ENCODE data around the gene ARHGAP1.

ARHGAP1 gene

DNA sequence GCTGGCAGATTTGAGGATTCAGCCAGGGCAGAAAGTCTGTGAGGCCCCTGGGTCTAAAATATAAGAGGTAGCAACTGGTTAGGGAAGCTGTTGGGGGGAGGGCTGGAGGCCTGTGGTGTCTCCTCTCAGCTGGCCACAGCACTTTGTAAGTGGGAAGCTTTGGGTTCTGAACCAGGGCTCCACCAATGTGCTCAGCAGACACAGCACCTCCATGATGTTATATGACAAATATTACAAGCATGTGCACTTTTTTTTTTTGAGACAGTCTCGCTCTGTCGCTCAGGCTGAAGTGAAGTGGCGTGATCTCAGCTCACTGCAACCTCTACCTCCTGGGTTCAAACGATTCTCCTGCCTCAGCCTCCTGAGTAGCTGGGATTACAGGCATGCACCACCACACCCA, 8.0 kb downstream of the ARHGAP1 start:
- DNase-seq: no peak

DNA sequence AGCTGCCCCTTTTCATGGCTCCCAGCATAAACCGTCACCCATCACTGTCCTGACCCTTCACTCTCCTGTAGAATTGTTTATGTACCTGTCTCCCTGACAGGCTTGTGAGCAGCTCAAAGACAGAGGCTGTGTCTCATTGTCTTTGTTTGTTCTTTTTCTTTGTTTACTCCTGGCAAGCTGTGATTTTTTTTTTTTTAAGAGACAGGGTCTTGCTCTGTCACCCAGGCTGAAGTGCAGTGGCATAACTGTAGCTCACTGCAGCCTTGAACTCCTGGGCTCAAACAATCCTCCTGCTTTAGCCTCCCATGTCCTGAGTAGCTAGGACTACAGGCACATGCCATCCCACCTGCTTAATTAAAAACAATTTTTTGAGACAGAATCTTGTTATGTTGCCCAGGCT, 9.7 kb downstream of the ARHGAP1 start:
- no peak for DNase-seq

DNA sequence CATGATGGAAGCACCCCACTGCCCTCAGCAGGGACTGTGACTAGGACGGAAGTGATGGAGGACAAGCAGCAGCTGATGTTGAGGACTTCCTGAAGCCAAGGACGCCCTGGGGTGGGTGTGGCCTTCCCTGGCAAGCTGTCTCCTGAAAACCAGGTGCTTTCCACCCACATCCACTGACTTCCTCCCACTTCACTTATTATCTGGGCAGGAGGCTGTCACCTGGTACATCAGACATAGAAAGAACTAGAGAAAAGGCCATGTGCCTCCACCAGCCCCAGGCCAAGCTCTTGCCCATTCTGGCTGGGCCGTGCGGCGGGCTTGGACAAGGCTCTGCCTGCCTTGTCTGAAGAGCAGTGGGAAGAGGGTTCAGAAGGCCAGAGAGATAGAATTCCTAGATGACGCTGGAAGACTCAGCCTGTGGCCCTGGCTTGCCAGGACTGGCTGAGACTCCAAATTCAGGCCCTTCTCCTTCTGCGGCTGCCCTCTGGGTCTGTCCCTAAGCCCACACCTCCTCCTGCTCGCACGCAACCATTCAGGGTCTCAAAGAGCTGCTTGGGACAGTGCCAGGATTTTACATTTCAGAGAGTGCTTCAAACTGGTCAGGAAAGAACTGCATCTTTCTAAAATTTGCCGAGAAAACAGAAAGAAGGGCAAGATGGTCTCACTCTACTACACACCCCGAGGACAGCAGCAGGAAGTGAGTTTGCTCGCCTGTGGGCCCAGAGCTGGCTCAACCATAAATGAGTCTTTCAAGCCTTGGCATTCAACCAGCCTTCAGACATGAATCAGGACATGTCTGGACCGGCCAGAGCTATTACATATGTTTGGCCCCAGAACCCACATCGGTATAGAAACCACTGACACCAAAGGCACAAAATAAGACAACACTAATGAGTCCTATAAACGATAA, 13.3 kb downstream of the ARHGAP1 start:
- no peak for DNase-seq

DNA sequence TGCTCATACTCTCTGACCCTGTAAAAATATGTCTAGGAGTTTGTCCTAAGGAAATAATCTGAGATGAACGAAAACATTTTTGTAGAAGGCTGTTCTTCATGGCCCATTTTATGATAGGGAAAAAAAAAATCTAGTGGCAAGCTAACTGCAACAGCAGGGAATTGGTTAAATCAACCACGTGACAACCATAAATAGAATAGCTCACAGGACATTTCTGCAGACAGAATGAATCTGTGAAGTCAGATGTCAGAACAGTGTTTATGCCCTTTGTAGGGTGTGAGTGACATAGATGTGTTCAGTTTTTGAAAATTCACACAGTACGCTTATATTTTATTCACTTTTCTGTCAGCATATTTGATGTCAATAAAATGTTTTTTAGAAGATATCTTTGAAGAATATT, 16.1 kb downstream of the ARHGAP1 start:
- DNase-seq: no peak

DNA sequence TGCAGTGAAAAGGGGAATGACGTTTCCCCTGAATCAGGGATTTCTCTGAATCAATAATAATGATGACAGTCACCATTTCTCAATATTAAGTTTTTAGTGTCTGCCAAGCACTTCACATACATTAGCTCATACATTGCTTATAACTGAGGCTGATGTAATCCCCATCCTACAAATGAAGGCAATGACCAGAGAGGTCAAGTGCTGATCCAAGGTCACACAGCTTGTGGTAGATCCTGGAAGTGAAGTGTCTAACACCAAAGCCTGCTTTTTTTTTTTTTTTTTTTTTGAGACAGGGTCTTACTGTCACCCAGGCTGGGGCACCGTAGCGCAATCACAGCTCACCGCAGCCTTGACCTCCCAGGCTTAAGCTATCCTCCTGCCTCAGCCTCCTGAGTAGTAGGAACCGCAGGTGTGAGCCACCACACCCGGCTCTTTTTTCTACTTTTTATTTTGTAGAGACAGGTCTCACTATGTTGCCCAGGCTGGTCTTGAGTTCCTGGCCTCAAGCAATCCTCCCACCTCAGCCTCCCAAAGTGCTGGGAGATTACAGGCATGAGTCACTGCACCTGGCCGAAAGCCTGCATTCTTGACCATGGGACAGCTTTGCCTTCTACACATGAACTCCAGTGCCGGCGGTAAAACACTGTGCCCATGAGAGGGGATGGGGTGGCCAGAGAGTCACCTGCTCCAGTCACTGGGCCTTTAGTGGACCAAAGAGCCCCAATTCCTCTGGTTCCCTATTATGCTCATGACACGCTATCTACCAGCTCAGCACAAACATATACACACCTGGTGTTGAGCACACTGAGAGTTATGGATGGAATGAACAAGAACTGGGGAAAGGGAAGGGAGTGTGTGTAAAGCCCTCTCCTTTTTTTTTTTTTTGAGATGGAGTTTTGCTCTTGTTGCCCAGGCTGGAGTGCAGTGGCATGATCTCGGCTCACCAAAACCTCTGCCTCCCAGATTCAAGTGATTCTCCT, 17.4 kb downstream of the ARHGAP1 start:
- no peak for DNase-seq

DNA sequence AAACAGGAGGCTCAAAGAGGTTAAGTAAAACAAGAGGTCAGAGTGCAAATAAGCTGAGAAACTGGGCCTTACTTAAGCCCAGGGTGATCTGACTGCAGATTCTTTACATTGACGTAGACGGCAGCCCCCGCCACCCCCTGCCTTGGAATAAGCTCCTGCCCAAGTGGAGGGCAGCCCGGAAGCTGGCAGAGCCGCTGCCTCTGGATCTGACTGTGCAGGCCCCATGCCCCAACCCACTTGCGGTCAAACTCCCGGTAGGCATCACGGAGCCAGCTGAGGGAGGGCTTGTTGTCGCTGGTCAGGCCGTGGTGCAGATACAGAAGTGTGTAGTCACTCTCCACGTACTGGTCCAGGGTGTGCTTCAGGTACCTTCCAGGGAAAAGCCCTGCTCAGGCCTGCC, 18.6 kb downstream of the ARHGAP1 start:
- no peak for DNase-seq

DNA sequence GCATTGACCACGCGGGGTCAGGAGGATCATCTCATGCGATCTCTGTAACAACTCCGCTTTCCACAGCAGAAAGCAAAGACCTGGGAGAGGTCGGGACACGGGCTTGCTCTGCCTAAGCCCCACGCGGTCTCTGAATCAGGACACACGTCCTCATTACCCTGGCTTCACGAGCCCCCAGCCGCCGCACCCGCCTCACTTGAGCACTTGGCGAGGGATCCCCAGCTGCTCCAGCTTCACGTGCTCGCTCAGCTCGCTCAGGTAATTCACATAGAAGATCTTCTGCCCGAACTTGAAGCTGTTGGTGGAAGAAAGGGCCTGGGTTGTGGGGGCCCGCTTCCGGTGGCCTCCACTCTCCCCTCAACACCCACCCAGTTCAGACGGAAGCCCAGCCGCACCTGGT, 19.6 kb downstream of the ARHGAP1 start:
- DNase-seq: no peak

DNA sequence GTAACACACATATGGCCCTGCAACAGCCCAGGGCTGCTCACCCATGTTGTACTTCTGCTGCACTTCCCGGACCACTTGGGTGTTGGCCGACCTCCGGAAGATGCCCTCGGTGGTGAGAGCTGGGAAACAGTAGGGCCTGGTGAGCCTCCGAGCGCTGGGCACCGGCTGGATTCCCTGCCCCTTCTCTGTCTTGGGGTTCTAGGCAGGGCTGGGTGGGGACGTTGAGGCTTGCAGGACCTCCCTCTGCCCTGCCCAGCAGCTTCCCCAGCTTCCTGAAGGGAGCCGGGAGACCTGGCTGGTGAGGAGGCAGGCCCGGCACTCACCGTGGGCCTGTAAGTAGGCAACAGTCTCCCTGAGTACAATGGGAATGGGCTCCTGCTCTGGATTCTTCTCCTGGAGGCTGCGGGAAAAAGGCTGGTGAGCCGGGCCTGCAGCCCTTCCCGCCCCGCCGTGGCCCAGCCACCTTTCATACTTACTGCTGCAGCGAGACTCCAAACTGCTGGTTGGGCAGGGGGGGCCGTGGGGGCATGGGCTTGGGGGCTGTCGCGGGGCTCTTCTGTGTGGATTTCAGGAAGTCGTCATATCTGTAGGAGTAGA, 20.2 kb downstream of the ARHGAP1 start:
- no peak for DNase-seq

DNA sequence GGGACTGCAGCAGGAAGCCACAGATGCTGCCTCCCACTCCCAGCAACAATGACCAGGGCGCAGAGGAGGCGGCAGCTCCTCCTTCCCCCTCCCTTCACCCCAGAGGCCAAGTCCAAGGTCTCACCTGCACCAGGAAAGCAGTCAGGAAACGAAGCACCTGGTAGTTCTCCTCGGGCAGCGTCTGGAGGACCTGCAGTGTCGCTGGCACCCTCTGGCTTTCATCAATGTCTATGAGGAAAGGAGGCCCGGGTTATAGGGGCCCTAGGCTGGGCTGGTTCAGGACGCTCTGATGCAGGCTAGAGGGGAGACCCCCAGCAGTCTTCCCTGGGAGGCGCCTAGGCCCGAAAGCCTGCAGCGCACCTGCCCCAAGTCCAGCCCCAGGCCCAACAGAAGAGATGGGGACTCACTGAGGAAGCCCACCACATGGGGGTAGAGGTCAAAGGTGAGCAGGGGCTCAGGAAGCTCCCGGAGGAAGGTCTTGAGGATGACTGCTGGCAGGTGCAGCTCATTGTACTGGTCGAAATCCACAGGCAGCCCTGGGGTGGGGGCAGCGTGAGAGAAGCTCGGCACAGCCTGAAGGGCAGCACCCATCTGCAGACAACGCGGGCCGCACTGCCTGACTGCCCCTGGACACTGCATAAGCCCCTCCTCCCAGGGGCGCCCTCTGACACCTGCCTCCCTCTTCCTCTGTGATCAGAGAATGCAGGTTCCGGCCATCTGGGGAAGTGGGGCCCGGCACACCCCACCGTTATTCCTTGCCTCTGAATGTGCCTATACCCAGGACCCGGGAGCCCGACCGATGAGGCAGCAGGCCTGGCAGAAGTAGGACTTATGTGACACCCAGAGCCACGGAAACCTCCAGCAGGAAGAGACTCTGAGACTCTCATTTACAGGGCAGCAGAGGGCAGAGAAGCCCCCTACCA, 20.9 kb downstream of the ARHGAP1 start:
- no peak for DNase-seq

DNA sequence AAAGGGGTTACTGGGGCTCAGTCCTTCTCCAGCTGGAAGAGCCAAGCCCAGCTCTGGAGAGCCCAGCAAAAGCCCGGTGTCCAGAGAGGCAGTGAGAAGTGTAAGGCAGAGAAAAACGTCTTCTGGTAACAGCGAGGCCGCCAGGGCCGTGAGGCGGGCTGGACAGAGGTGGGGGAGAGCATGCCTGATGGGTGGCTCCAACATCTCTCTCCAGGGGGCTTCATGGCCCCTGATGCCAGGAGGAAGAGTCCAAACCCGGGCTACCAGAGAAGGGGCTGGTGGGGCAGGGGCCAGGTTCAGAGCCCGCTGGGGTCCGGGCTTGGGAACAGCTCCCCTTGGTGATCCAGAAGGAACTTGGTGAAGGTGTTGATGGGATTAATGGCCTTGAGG, 21.7 kb downstream of the ARHGAP1 start:
- DNase-seq: no peak

DNA sequence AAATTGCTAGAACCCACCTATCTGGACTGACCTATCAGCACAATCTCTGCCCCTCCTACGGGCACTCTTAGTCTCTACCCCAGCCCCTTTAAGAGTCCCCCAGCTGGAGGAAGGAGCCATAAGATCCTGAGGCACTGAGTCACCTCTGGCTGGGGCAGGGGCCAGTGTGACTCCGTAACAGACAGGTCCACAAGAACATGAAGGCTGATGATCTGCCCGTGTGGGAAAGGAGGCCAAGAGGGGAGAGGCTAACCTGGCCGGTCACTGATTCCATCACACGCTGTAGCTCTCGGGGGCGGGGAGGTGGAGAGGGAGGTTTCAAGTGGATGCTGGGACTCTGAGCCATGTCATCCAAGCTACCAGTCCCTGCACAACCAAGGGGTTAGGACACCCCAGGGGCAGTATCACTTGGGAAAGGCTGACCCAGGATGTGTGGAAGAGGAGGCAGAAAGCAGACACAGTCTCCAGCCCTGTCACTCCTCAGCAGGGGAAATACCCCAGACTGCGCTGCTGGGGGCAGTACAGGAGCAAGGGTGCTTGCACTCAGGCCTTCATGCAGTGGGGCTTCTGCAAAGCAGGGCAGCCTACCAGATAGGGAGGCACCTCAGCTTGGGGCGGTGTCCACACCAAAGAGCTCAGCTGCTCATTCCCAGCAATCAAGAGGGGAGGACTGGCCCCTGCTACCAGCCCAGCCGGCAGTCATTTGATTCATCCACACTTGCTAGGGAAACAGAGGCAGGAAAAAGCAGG, 22.3 kb downstream of the ARHGAP1 start:
- no peak for DNase-seq

DNA sequence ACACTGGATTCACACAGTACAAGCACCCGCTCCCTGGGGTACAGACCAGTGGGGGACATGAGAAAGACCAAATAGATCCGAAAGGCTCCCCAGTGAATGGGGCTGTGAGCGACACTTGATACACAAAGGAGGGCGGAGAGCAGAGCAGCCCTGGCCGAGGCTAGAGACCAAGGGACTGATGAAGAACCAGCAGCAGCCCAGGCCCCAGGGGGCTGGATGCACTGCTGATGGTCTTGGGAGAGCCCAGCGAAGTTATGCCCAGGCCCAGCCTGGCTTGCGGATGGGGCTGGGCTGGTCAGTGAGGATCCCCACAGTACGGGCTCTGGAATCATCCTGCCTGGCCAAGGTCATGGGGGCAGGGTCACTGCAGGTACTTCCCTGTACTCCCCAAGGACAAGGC, 23.2 kb downstream of the ARHGAP1 start:
- DNase-seq: no peak

DNA sequence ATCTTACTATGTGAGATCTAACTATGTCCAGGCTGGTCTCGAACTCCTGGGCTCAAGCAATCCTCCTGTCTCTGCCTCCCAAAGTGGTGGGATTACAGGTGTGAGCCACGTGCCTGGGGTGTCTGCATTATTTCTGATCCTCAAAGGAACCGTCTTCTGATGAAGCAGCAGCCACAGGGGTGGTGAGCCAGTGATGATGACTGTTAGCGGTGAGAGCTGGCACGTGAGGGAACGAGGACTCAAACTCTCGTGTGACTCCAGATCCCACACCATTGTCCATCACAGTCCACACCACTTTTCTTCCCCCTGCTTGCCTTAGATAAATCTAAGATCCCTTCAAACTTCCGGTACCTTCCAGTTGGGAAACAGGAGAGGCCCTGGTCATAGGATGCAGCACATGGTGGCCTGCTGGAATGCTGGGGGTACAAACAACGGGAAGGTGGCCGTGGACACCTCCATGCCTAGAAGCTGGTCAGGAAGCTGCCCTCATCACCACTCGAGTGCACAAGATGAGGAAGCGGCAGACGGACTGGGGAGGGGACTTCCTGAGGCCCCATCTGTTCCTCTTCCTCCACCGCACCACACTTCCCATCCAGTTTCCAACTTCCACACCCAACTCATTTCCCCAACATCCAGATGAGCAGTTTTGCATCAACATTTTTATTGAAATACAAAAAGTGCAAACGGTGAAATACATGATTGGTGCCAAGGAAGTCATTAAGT, 23.8 kb downstream of the ARHGAP1 start:
- DNase-seq: no peak

DNA sequence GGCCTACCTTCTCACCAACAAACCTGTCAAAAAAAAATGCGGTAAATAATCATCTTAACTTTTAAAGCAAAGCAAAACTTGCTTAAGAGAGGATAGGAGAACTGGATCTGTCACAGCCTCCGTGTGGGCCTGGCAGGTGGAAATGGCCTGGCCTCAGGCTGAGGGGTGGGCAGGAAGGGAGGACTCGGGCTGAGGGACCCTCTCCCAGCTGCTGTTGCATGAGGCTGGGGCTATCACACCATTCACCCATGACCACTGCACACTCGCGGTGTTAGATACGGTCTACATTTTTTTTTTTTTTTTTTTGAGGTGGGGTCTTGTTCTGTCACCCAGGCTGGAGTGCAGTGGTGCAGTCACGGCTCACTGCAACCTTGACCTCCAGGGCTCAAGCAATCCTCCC, 24.5 kb downstream of the ARHGAP1 start:
- no peak for DNase-seq

DNA sequence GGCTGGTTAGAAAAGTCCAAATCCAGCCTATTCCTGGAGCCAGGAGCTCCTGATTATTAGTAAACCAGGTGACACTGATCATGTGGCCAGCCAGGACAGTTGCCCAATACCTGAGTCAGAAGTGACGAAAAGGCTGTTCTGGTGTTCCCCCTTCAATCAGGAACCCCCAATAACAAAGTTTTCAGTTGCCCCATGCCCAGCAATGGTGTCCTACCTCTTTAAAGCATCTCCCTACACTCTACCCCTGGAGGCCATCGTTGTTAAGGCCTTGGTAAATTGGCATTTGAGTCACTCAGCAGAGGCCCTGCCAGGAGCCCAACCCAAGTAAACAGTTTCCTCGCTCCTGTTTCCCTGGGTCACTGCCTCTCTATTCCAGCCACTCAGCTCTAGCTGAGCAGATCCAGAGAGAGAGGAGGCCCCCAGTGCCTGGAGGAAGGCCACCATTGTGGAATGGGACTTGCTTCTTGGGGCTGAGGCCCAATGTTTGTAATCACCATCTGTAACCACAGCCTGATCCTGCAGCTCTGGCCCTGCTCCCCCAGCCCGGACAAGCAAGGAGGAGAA, 25.0 kb downstream of the ARHGAP1 start:
- DNase-seq: no peak

DNA sequence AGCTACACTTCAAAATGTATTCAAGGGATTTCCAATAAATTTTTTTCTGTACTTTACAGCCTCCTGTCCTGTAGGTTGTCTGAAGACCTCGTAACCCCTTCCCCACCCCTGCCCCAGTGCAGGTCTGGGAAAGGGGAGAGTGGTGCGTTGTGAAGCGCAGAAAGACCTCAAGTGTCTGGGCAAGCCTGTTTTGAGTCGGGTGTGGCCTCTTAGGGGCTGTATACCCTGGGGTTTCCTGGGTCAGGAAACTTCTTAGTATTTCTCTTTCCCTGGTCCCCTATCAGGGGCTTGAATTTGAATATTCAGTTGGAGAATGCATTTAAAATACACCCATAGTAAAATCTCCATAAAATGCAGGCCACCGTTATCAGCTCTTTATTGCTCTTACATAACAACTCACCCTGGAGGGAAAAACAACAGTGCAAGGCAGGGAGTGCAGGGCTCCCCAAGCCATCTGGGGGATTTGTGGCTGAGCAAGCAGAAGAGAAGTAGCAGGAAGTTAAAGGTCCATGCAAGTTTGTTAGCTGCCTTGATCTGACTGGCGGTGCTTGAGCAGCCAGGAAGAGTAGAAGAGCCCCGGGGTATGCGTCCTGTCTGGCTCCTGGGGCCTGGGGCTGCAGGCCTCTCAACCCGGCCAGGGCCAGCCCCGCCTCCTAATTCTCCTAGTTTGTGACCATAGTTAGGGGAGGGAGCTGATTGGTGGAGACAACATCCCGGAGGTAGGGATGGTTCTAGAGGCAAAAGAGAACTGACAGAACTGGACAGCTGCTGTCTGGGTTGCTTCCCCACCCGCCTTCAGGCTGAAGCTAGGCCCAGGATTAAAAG, 25.7 kb downstream of the ARHGAP1 start:
- peak; percentile 21 for DNase-seq

DNA sequence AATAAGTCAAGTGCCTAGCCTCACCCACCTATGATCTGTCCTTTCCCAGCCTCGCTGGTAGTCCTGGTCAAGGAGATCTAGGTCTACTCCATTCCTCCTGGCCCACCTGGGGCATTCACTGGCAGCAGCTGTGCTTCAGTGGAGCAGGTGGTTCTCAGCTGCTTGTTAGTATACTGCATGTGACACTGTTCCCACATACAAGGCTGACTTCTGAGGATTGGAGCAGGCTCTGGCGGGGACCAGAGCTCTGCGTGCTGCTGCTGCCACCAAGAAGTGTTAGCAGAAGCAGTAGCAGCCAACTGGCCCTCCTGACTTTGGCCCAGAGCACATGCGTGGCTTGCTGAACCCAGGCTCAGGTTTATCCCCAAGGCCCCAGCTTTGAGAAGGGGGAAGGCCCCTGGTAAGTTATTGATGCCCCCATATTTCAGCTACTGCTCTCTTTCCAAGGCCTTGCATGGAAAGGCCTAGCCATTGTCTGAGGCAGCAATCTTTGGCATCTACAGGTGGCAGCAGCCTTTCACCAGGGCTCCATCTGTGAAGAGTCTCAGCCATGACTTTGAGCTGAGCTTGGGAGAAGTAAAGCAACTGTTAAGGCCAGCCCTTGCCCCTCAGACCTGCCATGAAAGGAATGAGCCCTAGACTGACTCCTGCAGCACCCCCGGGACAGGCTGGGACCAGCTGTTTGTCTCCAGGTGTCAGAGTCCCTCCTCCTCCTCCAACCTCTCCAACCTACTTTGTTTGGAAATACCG, 26.5 kb downstream of the ARHGAP1 start:
- DNase-seq: no peak

DNA sequence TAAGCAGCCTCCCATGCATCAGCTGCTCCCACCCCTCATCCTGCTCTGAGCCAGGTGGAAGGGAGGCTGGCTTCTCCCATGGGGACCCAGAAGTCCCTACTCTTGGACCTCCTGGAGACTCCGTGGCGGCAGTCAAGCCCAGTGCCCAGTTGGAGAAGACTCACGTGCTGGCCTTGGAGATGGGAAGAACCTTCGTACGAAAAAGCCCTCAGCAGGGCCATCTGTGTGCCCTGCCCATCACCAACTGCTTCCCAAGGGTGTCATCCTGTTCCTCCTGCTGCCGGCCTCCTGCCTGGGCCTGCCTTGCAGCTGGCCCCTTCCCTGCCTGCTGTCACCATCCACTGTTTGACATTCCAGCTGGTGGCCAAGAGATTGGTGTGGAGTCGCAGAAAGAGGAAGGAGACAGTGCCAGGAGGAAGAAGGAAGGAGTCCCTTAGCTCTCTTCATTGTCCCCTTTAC, 28.0 kb downstream of the ARHGAP1 start:
- DNase-seq: no peak

DNA sequence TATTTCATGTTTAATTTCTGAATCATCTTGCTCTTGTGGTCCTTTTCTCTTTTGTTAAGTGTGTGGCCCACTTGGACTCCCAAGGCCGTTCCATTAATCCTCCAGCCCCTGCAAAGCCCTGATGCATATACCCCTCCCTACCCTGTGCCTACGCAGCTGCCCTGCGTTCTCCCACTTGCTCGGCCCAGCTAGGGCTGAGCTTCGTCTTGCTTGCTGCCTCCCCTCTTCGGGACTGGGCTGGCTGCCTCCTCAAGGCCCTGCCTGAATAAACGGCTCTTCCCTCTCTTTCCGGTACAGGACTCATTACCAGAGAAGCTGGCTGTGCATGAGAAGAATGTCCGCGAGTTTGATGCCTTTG, 28.5 kb downstream of the ARHGAP1 start:
- DNase-seq: no peak
